Neural cell (in vitro differentiated cells): ENCODE data around the gene RPL14. TPM values are rescaled to one million over a fixed set of nuclear protein-coding genes. Genes with fewer than 3 reads are reported as not detected.

Source experiments
- H2AFZ ChIP-seq: fragments of 200-600, 300-800 bp; sonication (generic), shearing (Covaris generic); 2 replicates; pipeline ENCODE4 v1.6.0; 2014; ENCODE audit warnings: low read depth, mild to moderate bottlenecking, antibody characterized with exemption, low read length, moderate library complexity
- H3F3A ChIP-seq: fragments of 200-600 bp; shearing (Covaris generic); 2 replicates; pipeline ENCODE4 v1.6.1; 2016; ENCODE audit warnings: mild to moderate bottlenecking, moderate library complexity, mixed read lengths, antibody characterized with exemption, low read length; ENCODE audit not compliant: insufficient read depth, poor library complexity, severe bottlenecking
- H3K27ac ChIP-seq: fragments of 200-600, 300-800 bp; sonication (generic), shearing (Covaris generic); 2 replicates; pipeline ENCODE4 v1.5.1; 2014; ENCODE audit warnings: mild to moderate bottlenecking, low read length, moderate library complexity
- H3K27me3 ChIP-seq: fragments of 300-800, 200-600 bp; sonication (generic), shearing (Covaris generic); 2 replicates; pipeline ENCODE4 v1.6.0; 2014; ENCODE audit warnings: mild to moderate bottlenecking, low read depth, low read length, moderate library complexity; ENCODE audit not compliant: insufficient read depth
- H3K36me3 ChIP-seq: fragments of 300-800, 200-600 bp; sonication (generic), shearing (Covaris generic); 2 replicates; pipeline ENCODE4 v1.5.1; 2014; ENCODE audit warnings: mild to moderate bottlenecking, antibody characterized with exemption, low read length, moderate library complexity; ENCODE audit not compliant: insufficient read depth
- H3K4me2 ChIP-seq: fragments of 300-800, 200-600 bp; sonication (generic), shearing (Covaris generic); 2 replicates; pipeline ENCODE4 v1.6.0; 2014; ENCODE audit warnings: mild to moderate bottlenecking, low read length
- H3K4me3 ChIP-seq: fragments of 300-800, 200-600 bp; sonication (generic), shearing (Covaris generic); 2 replicates; pipeline ENCODE4 v1.5.1; 2014; ENCODE audit warnings: mild to moderate bottlenecking, low read length, moderate library complexity
- H3K79me2 ChIP-seq: fragments of 200-600 bp; shearing (Covaris generic); replicated peaks from 2 replicates; pipeline ENCODE4 v1.6.0; 2014; ENCODE audit warnings: mild to moderate bottlenecking, low read length, moderate library complexity; ENCODE audit not compliant: insufficient read depth
- H3K9ac ChIP-seq: fragments of 300-800, 200-600 bp; sonication (generic), shearing (Covaris generic); 2 replicates; pipeline ENCODE4 v1.6.1; 2016; ENCODE audit warnings: mild to moderate bottlenecking, low read length, mixed read lengths
- H3K9me2 ChIP-seq: fragments of 200-600 bp; shearing (Covaris generic); 2 replicates; pipeline ENCODE4 v1.6.1; 2016; ENCODE audit warnings: mild to moderate bottlenecking, low read length, mixed read lengths; ENCODE audit not compliant: insufficient read depth
- H3K9me3 ChIP-seq: fragments of 200-600, 300-800 bp; sonication (generic), shearing (Covaris generic); 2 replicates; pipeline ENCODE4 v1.6.1; 2016; ENCODE audit warnings: mild to moderate bottlenecking, mixed run types, low read length, moderate library complexity, mixed read lengths
- H4K20me1 ChIP-seq: fragments of 200-600 bp; shearing (Covaris generic); 2 replicates; pipeline ENCODE4 v1.6.1; 2016; ENCODE audit warnings: mild to moderate bottlenecking, mixed run types; ENCODE audit not compliant: insufficient read depth
- EP300 ChIP-seq: fragments of 450-650 bp; conservative IDR thresholded peaks from 2 replicates; pipeline ENCODE4 v1.6.1; 2014; ENCODE audit warnings: antibody characterized with exemption, mild to moderate bottlenecking, moderate library complexity; ENCODE audit not compliant: poor library complexity, severe bottlenecking
- EZH2 ChIP-seq: fragments of 200-600, 300-800 bp; shearing (Covaris generic), sonication (generic); IDR thresholded peaks from 2 replicates; pipeline ENCODE4 v1.6.1; 2014; ENCODE audit warnings: antibody characterized with exemption, low read length, borderline replicate concordance, mild to moderate bottlenecking; ENCODE audit not compliant: insufficient read depth, poor library complexity, severe bottlenecking
- MXI1 ChIP-seq: fragments of 450-650 bp; conservative IDR thresholded peaks from 2 replicates; pipeline ENCODE4 v1.6.1; 2014; ENCODE audit warnings: antibody characterized with exemption, mild to moderate bottlenecking; ENCODE audit not compliant: poor library complexity, severe bottlenecking
- POLR2AphosphoS5 ChIP-seq: IDR thresholded peaks from 2 replicates; pipeline ENCODE4 v1.6.1; 2012
- RAD21 ChIP-seq: fragments of 450-650 bp; conservative IDR thresholded peaks from 2 replicates; pipeline ENCODE4 v1.6.1; 2014; ENCODE audit warnings: antibody characterized with exemption, mild to moderate bottlenecking, moderate library complexity
- SMC3 ChIP-seq: fragments of 450-650 bp; conservative IDR thresholded peaks from 2 replicates; pipeline ENCODE4 v1.6.1; 2014; ENCODE audit warnings: antibody characterized with exemption, mild to moderate bottlenecking, moderate library complexity; ENCODE audit not compliant: poor library complexity
- TAF1 ChIP-seq: IDR thresholded peaks from 2 replicates; pipeline ENCODE4 v1.6.1; 2012; ENCODE audit warnings: low read depth
- polyA plus RNA-seq: library from polyadenylated mRNA; depleted of rRNA; stranded (reverse); fragments of >200 nt; gene quantifications from 2 replicates; pipeline ENCODE4 v1.2.3, GENCODE V29; 2014
- TF ChIP-seq, protein P1 (sequence below): fragments of 450-650 bp; IDR thresholded peaks from 2 replicates; pipeline ENCODE4 v1.5.1; 2014; ENCODE audit warnings: antibody characterized with exemption, mild to moderate bottlenecking, moderate library complexity; ENCODE audit not compliant: poor library complexity, severe bottlenecking
- TF ChIP-seq, protein P2 (sequence below): IDR thresholded peaks from 2 replicates; pipeline ENCODE4 v1.6.1; 2012; ENCODE audit warnings: borderline replicate concordance

RPL14 gene
- polyA plus RNA-seq, 1 donor from 2014 or later, result 273 TPM

DNA sequence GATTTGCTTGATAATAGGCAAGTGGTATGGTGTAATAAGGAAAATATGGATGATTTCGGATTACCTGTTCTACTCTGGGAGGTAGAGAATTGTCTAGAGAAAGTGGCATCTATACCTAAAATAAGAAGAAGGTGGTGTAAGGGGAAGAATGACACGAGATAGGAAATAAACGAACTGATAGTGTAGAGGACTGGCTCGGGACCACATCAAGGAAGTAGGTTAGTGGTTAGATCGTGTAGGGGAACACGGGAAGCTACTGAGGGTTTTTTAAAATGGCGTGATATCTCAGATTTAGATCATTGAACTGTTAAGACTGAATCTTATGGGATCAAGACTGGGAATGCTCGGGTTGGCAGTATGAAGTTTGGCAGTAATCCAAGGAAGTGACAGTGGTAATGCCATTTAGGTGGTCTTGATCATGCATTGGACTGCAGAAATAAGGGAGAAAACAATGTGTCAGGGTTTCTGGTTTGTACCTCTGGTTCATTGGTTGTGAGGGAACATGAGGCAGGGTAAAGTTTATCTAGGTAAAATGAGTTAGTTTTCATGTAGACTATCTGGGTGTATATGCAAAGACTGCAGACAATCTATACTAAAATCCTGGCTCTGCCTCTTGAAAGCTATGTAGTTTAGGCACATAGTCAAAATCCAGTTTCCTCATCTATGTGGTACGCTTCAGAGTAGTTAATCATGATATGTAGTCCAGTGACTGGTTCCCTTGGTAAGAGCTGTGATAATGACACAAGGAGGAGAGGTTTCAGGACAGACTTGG lies 7.4 kb downstream of the RPL14 start:
- Histone ChIP-seq H3K4me2 (no peak overlapping the region), H3K27ac (no peak overlapping the region)

DNA sequence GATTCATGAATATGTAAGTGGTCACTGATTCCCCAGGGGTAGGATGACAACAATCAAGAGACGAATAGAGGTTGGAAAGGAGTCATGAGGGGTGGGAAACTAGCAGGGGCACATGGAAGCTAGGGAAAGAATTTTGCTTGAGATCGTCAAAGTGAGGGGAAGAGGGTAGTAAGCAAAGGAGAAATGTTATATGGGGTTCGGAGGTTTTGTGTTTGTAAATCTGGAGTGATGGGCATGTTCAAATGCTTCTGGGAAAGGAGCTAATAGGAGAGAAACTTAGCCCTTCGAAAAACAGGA lies 7.9 kb downstream of the RPL14 start:
- H3K27ac ChIP-seq, result no peak overlapping the region
- H3K9me2 ChIP-seq, result no peaks in the 10 kb centered on the region
- TF ChIP-seq MXI1, result no peak
- TF ChIP-seq TAF1, result no peak
- TF ChIP-seq, protein P1, sequence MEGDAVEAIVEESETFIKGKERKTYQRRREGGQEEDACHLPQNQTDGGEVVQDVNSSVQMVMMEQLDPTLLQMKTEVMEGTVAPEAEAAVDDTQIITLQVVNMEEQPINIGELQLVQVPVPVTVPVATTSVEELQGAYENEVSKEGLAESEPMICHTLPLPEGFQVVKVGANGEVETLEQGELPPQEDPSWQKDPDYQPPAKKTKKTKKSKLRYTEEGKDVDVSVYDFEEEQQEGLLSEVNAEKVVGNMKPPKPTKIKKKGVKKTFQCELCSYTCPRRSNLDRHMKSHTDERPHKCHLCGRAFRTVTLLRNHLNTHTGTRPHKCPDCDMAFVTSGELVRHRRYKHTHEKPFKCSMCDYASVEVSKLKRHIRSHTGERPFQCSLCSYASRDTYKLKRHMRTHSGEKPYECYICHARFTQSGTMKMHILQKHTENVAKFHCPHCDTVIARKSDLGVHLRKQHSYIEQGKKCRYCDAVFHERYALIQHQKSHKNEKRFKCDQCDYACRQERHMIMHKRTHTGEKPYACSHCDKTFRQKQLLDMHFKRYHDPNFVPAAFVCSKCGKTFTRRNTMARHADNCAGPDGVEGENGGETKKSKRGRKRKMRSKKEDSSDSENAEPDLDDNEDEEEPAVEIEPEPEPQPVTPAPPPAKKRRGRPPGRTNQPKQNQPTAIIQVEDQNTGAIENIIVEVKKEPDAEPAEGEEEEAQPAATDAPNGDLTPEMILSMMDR, result no peak
- TF ChIP-seq EP300, result no peak
- TF ChIP-seq, protein P2, sequence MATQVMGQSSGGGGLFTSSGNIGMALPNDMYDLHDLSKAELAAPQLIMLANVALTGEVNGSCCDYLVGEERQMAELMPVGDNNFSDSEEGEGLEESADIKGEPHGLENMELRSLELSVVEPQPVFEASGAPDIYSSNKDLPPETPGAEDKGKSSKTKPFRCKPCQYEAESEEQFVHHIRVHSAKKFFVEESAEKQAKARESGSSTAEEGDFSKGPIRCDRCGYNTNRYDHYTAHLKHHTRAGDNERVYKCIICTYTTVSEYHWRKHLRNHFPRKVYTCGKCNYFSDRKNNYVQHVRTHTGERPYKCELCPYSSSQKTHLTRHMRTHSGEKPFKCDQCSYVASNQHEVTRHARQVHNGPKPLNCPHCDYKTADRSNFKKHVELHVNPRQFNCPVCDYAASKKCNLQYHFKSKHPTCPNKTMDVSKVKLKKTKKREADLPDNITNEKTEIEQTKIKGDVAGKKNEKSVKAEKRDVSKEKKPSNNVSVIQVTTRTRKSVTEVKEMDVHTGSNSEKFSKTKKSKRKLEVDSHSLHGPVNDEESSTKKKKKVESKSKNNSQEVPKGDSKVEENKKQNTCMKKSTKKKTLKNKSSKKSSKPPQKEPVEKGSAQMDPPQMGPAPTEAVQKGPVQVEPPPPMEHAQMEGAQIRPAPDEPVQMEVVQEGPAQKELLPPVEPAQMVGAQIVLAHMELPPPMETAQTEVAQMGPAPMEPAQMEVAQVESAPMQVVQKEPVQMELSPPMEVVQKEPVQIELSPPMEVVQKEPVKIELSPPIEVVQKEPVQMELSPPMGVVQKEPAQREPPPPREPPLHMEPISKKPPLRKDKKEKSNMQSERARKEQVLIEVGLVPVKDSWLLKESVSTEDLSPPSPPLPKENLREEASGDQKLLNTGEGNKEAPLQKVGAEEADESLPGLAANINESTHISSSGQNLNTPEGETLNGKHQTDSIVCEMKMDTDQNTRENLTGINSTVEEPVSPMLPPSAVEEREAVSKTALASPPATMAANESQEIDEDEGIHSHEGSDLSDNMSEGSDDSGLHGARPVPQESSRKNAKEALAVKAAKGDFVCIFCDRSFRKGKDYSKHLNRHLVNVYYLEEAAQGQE, result no peak
- TF ChIP-seq RAD21, result no peak
- no peak for TF ChIP-seq POLR2AphosphoS5
- TF ChIP-seq EZH2, result no peak
- no peak for TF ChIP-seq SMC3
- H2AFZ ChIP-seq, result no peak overlapping the region
- H3K4me2 ChIP-seq, result no peak overlapping the region
- H3K36me3 ChIP-seq, result peaks cover 4% of the 10 kb centered on the region
- no peak overlapping the region for H3K9ac ChIP-seq
- H3F3A ChIP-seq, result no peaks in the 10 kb centered on the region
- no peaks in the 10 kb centered on the region for H3K27me3 ChIP-seq
- H3K9me3 ChIP-seq, result no peaks in the 10 kb centered on the region
- H4K20me1 ChIP-seq, result no peaks in the 10 kb centered on the region
- H3K4me3 ChIP-seq, result no peak overlapping the region
- H3K79me2 ChIP-seq, result peaks cover under 1% of the 10 kb centered on the region

More for the DNA sequence above, 7.4 kb downstream of the RPL14 start:
- Histone ChIP-seq H3F3A (no peaks in the 10 kb centered on the region), H3K9ac (no peak overlapping the region), H3K9me2 (no peaks in the 10 kb centered on the region), H2AFZ (no peak overlapping the region), H3K36me3 (peaks cover 4% of the 10 kb centered on the region), H3K9me3 (no peaks in the 10 kb centered on the region), H3K79me2 (peaks cover 4% of the 10 kb centered on the region), H3K4me3 (no peak overlapping the region), H4K20me1 (no peaks in the 10 kb centered on the region), H3K27me3 (no peaks in the 10 kb centered on the region)
- no peak for TF ChIP-seq EZH2

DNA sequence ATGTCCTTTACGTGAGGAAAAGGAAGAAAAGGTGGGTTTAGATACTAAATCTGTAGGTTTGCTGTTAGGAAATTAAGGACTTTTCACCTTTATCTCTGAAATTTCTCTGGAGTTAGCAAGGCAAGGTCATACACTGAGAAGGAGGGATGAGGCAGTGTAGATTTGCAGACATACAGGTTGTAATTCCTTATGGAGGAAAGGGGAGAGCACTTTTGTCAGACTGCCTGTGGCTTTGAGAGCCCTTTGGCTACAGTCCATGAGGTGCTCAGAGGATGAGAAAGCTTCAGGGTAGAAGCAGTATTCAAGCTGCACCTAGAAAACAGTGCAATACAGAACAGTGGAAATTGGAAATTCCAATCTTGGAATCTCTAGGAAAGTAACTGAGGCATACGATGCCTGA lies 8.3 kb downstream of the RPL14 start:
- Histone ChIP-seq H3K9ac (no peak overlapping the region), H2AFZ (no peak overlapping the region), H3K36me3 (peaks cover 4% of the 10 kb centered on the region), H3K9me3 (no peaks in the 10 kb centered on the region), H3F3A (no peaks in the 10 kb centered on the region), H3K27me3 (no peaks in the 10 kb centered on the region), H4K20me1 (no peaks in the 10 kb centered on the region), H3K4me2 (no peak overlapping the region), H3K79me2 (no peaks in the 10 kb centered on the region), H3K27ac (no peak overlapping the region), H3K9me2 (no peaks in the 10 kb centered on the region), H3K4me3 (no peak overlapping the region)
- TF ChIP-seq EZH2, result no peak
- TF ChIP-seq POLR2AphosphoS5, result no peak
- TF ChIP-seq SMC3, result no peak
- TF ChIP-seq RAD21, result no peak
- TF ChIP-seq, protein P1, result no peak
- TF ChIP-seq MXI1, result no peak
- TF ChIP-seq, protein P2, result no peak
